ENCODE measurements around the gene LIMS4.
"Not testable (repeated sequence)": the region's sequence is repeated elsewhere in the genome, so short reads cannot be mapped to it uniquely, and the experiment has no call there.

Gene LIMS4

GRCh38 chr2:110472171-110473058 lies at the start of gene LIMS4:
Gene LIMS4 (minus strand): TSS chr2:110472816. CDS start chr2:110472778, 38 bp downstream.
- DNase-seq = not testable (repeated sequence)

DNA sequence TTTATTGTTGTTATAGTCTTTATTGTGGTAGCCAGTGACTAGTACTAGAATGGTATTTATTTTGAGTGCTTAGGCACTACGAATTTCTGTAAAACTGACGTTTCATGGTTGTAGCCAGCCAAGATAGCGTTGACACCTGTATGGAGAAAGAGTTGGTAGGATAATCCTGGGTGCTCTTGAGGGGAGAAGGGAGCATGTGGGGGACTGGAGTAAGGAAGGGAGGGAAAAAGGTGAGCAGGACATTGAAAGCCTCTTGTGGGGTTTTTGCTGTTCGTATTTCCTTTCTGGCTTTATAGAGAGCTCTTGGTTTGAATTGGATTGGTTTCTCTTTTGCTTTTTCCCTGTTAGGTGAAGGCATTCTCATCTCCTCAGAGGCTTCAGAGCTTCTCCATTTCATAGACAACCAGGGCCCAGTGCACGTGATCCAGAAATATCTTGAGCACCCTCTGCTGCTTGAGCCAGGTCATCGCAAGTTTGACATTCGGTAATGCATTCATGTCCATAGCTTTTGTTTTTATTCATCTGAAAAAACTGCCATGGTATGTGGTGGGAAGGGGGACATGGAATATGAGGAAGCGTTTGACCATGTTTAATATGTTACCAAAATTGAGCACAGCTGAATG lies 27.2 kb upstream of the LIMS4 start:
- not testable (repeated sequence) for DNase-seq

- not testable (repeated sequence) for DNase-seq
Measured at GRCh38 chr2:110496027-110496426, 23.4 kb upstream of the LIMS4 start.

GRCh38 chr2:110494488-110494887 lies 21.9 kb upstream of the LIMS4 start:
- DNase-seq = not testable (repeated sequence)

DNA sequence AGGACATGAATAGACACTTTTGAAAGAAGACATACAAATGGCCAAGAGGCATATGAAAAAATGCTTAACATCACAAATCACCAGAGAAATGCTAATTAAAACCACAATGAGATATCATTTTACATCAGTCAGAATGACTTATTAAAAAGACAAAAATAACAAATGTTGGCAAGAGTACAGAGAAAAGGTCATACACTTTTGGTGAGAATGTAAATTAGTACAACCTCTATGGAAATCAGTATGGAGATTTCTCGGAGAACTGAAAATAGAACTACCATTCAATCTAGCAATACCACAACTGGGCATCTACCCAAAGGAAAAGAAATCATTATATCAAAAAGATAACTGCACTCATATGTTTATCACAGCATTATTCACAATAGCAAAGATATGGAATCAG lies 16.4 kb upstream of the LIMS4 start:
- DNase-seq = not testable (repeated sequence)

DNA sequence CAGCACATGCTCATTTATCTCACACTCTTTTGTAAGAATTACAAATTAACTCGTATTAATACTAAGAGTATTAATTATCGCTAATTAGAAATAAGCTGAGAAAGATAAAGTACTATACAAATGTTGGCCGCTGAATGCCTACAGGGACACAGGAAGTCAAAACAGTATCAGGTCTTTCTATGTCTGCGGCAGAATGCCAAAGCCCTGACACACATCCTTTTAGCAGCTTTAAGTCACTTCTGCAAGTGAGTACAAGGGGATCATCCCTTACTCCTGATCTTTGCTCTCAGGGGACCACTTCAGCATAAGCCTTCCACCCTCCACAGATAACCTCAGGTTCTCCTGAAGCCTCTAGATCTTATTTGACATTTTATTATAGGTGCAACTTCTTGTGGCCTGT lies 10.1 kb upstream of the LIMS4 start:
- not testable (repeated sequence) for DNase-seq

- not testable (repeated sequence) for DNase-seq
Measured at GRCh38 chr2:110481200-110481599, 8.6 kb upstream of the LIMS4 start.

DNA sequence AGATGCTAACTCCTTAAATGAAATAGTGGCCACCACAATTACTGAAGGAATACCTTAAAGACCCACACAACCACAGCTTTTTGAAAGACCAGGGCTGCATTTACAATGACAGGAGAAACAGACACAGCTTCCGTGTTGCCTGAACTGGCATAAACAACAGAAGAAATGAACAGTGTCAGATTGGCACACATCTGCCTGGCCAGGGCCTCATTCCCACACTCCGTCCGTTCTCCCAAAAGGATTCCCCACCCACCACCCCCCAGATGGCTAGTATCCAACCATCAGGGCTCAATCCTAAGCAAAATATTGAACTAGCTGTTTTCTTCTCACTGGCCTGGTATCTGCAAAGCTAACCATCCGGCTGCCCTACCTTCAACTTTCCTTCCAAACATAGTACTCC lies 7.5 kb upstream of the LIMS4 start:
- not testable (repeated sequence) for DNase-seq

GRCh38 chr2:110477370-110477769 lies 4.8 kb upstream of the LIMS4 start:
- DNase-seq = not testable (repeated sequence)

GRCh38 chr2:110476952-110477351 lies 4.3 kb upstream of the LIMS4 start:
- not testable (repeated sequence) for DNase-seq

DNA sequence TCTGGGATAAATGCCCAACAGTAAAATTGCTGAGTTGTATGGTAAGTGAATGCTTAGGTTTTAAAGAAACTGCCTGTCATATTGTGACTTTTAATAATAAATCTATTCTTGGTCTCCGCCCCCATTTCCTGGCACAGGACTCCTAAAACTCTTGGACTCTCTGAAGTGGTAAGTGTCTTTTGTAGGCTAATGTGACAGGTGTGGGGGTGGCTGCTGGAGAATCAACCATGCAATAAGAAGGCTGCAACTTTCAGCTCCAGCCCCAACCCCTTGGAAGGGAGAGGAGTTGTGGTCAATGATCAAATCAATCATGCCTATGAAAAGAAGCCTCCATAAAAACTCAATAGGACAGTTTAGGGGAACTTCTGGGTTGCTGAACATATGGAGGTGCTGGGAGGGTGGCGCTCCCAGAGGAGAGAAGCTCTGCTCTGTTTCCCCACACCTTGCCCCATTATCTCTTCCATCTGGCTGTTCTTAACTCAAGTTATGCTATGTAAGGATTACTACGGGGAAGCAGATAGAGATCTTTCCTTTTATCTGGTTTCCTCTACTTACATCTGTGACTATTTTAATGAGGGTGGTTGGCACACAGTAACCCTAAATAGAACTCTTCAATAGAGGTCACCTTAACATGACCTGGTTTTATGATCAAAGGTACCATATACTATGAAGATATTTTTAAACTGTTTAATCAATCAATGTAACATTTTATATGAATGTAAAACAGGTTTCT lies 3.2 kb upstream of the LIMS4 start:
- not testable (repeated sequence) for DNase-seq

- DNase-seq = not testable (repeated sequence)
Measured at GRCh38 chr2:110474898-110475297, 2.3 kb upstream of the LIMS4 start.

DNA sequence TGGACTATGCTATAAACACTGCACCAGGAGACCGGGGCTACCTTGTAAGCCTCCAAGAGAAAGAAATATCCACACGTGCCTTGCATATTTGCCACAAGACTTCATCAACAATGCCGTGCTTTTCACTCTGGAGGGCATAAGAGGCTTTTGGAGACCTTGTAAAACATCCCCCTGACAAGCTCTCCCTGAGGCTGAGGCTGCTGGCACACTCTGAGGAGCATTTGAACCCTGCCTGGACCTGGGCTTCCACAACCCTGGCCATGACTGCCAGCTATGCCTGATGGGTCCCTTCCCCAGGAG lies 393 bp upstream of the LIMS4 start:
- not testable (repeated sequence) for DNase-seq

DNA sequence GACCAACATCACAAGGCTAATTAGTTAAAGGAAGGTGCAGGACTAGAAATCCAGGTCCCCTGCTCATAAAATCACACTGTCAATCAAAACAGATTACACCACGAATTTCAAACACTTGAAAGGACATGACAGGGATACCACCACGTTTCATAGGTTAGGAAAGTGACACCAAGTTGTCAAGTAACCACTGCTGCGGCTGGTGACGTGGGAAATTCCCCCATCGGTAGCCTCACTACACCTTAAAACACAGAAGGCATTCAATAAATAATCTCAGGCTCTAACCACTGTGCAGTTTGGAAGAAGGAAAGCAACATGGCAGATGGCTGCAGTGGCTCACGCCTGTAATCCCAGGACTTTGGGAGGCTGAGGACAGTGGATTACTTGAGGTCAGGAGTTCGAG lies 3.7 kb downstream of the LIMS4 start:
- DNase-seq = not testable (repeated sequence)

- not testable (repeated sequence) for DNase-seq
Measured at GRCh38 chr2:110465312-110465711, 7.3 kb downstream of the LIMS4 start.

DNA sequence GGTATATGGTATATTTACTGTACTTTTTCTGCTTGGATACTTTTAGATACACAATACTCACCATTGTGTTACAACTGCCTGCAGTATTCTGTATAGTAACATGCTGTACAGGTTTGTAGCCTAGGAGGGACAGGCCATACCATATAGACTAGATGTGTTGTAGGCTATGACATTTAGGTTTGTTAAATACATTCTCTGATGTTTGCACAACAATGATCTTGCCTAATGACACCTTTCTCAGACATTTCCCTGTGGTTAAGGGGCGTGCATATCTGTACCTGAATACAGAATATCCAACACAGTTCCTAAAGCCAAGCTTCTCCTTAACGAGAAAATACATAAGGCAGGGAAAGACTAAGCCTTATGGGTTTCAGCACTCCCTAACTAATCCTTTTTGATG lies 10.2 kb downstream of the LIMS4 start:
- not testable (repeated sequence) for DNase-seq

DNA sequence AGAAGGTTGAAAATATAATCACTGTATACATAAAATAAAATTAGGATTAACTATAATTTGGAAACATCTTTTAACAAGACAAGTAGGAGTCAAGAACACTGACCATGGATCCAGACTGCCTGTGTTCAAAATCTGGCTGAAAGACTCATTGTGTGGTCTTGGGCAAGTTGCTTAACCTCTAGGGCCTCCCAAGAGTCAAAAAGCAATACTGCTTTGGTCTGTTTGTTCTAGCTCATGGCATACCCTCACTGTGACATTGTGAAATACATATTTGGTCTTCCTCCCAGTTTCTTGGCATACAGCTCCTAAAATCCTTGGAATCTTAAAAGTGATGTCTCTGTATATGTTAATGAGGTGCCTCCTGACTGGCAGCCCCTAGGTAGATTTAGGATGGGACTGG lies 12.3 kb downstream of the LIMS4 start:
- DNase-seq = not testable (repeated sequence)

GRCh38 chr2:110457214-110457590 lies 15.4 kb downstream of the LIMS4 start:
- DNase-seq = not testable (repeated sequence)

DNA sequence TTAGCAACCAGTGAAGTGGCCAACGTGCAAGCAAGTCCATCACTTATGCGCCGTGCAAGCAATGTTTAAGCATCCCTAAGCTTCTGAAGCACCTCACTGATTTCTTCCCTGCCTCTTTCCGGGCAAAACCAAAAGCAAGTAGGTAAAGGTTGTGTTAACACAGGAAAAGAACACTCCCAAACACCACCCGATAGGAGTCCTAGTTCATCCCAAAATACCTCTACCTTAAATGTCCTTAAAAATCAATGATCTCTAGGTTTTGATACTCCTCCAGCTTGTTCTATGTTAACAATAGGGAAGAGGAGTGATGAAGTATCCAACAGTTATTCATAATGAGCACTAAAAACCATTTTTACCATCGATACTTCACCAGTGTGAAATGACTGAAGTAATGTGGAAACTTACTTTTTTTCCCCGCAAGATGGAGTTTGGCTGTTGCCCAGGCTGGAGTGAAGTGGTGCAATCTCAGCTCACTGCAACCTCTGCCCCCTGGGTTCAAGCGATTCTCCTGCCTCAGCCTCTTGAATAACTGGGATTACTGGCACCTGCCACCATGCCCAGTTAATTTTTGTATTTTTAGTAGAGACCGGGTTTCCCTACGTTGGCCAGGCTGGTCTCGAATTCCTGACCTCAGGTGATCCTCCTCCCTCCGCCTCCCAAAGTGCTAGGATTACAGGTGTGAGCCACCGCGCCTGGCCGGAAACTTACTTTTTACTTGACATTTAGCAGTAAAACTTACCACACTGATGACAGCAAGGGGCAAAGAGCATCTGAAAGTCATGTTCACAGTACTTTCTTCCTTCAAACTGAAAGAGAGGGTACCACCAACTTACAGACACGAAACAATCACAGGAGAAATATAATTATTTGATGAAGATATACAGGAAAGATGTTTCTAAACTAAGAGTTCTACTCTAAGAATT lies 16.1 kb downstream of the LIMS4 start:
- DNase-seq = not testable (repeated sequence)

DNA sequence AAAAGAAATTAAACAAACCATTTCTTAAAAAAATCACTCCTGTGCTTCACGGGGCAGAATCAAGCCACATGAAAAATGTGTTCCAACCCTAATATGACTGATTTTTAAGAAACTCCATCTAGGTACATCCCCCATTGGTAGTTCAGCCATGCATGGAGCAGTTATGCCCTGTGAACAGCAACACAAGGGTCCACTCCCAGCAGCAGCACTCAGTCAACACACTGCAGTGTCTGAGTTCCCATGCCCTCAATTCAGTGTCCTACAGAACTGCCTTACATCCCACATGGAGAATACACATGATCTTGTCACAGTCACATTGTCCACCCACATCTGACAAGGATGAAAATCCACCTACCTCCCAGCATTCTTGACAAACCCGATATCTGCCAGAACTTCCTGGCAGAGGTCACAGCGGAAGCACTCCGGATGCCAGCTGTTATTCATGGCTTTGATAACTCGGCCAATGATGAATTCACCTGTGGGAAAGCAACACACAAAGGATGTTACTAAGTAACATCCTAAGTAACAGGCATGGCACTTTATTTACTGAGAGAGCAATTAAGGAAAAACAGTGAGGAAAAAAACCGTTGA lies 17.4 kb downstream of the LIMS4 start:
- DNase-seq = not testable (repeated sequence)

DNA sequence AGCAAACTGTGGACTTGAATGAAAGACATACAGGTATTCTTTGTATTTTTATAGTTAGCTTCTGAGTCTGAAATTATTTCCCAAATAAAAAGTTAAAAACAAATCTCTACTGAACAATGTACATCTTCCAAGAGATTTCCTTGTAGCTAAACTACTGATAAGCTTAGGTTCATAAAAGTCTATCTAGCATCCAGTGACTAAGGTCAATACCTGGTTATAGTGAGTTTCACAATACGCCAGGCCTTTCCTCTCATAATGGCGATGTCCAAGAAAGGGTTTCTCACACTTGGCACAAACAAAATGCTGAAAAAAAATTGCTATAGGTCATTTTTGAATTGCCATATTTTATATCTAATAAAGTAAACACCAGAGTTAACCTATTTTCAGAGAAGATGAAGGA lies 21.7 kb downstream of the LIMS4 start:
- not testable (repeated sequence) for DNase-seq
